Smooth muscle cell (in vitro differentiated cells): ENCODE measurements around the gene SIGLEC10. TPM values are rescaled to one million over a fixed set of nuclear protein-coding genes. Genes with fewer than 3 reads are reported as not detected.
"Not testable (repeated sequence)": the region's sequence is repeated elsewhere in the genome, so short reads cannot be mapped to it uniquely, and the experiment has no call there.

Source experiments
- DNase-seq: peaks from one replicate; lab custom pipeline; 2025; ENCODE audit not compliant: unreplicated experiment; lab: John Stamatoyannopoulos, UW
- H2AFZ ChIP-seq: fragments of 200-600 bp; sonication (generic); 2 replicates; pipeline ENCODE4 v1.6.0; 2016; ENCODE audit warnings: antibody characterized with exemption, low read depth, mild to moderate bottlenecking
- H3F3A ChIP-seq: fragments of 200-600 bp; sonication (generic); 2 replicates; pipeline ENCODE4 v1.6.0; 2017; ENCODE audit warnings: antibody characterized with exemption, low read depth
- H3K27ac ChIP-seq: fragments of 200-600 bp; sonication (generic); 2 replicates; pipeline ENCODE4 v1.5.1; 2016; ENCODE audit warnings: low read depth, mild to moderate bottlenecking
- H3K27me3 ChIP-seq: fragments of 200-600 bp; sonication (generic); 2 replicates; pipeline ENCODE4 v1.6.1; 2016; ENCODE audit warnings: low read depth, mild to moderate bottlenecking
- H3K36me3 ChIP-seq: fragments of 200-600 bp; sonication (generic); 2 replicates; pipeline ENCODE4 v1.5.1; 2016; ENCODE audit warnings: low read depth
- H3K4me1 ChIP-seq: fragments of 200-600 bp; sonication (generic); 2 replicates; pipeline ENCODE4 v1.5.1; 2016; ENCODE audit warnings: low read depth
- H3K4me2 ChIP-seq: fragments of 200-600 bp; sonication (generic); 2 replicates; pipeline ENCODE4 v1.6.0; 2016; ENCODE audit warnings: mild to moderate bottlenecking
- H3K4me3 ChIP-seq: fragments of 200-600 bp; sonication (generic); 2 replicates; pipeline ENCODE4 v1.5.1; 2016; ENCODE audit warnings: mild to moderate bottlenecking
- H3K79me2 ChIP-seq: fragments of 200-600 bp; sonication (generic); 2 replicates; pipeline ENCODE4 v1.6.0; 2016; ENCODE audit warnings: low read depth, mild to moderate bottlenecking
- H3K9ac ChIP-seq: fragments of 200-600 bp; sonication (generic); 2 replicates; pipeline ENCODE4 v1.6.0; 2016; ENCODE audit warnings: low read depth
- H3K9me3 ChIP-seq: fragments of 200-600 bp; sonication (generic); replicated peaks from 2 replicates; pipeline ENCODE4 v1.5.1; 2016; ENCODE audit warnings: low read depth
- H4K20me1 ChIP-seq: fragments of 200-600 bp; sonication (generic); 2 replicates; pipeline ENCODE4 v1.6.0; 2016; ENCODE audit warnings: low read depth
- WGBS: methylation state at CpG from one replicate; pipeline ENCODE4 v1.1.7; 2016; ENCODE audit warnings: low lambda C conversion rate; 5-methylcytosine and 5-hydroxymethylcytosine counted together
- polyA plus RNA-seq: library from polyadenylated mRNA; unstranded; fragments of >200 nt; fragmentation: Nextera tagmentation; extraction: Ambion mirVana; gene quantifications from 2 replicates; pipeline ENCODE4 v1.2.1, GENCODE V29; 2016
- total RNA-seq: library from RNA; depleted of rRNA; stranded (reverse); fragments of >200 nt; gene quantifications from 2 replicates; pipeline ENCODE4 v1.2.3, GENCODE V29; 2014
- TF ChIP-seq, protein P1 (sequence below): fragments of 200-600 bp; sonication (generic); IDR thresholded peaks from 2 replicates; pipeline ENCODE4 v1.5.1; 2017; ENCODE audit warnings: borderline replicate concordance, mild to moderate bottlenecking, antibody characterized with exemption; ENCODE audit not compliant: insufficient read depth, poor library complexity, severe bottlenecking

SIGLEC10 gene, protein sequence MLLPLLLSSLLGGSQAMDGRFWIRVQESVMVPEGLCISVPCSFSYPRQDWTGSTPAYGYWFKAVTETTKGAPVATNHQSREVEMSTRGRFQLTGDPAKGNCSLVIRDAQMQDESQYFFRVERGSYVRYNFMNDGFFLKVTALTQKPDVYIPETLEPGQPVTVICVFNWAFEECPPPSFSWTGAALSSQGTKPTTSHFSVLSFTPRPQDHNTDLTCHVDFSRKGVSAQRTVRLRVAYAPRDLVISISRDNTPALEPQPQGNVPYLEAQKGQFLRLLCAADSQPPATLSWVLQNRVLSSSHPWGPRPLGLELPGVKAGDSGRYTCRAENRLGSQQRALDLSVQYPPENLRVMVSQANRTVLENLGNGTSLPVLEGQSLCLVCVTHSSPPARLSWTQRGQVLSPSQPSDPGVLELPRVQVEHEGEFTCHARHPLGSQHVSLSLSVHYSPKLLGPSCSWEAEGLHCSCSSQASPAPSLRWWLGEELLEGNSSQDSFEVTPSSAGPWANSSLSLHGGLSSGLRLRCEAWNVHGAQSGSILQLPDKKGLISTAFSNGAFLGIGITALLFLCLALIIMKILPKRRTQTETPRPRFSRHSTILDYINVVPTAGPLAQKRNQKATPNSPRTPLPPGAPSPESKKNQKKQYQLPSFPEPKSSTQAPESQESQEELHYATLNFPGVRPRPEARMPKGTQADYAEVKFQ
- total RNA-seq (not detected in 2 replicates), polyA plus RNA-seq (0.40 TPM in 1 of 2 replicates, not detected in the other)

DNA sequence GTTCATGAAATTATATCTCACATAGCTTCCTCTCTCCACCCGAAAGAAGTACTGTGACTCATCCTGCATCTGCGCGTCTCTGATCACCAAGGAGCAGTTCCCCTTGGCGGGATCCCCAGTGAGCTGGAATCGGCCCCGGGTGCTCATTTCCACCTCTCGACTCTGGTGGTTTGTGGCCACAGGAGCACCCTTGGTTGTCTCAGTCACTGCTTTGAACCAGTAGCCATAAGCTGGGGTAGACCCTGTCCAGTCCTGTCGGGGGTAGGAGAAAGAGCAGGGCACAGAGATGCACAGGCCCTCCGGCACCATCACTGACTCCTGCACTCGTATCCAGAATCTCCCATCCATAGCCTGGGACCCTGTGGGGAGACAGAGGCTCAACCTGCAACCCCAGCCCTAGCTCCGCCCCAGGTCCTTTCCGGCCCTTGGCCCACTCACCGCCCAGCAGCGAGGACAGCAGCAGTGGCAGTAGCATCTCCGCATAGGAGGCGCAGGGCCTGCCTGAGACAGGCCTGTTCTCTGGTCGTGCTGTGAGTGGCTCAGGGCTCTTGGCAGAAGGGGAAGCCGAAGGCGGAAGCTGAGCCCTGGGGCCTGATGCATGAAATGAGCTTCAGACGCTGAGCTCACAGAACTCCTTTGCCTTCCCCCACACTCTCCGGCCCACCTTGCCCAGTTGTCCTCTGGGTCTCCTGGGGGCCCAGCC is at the start of gene SIGLEC10:
TSS of gene SIGLEC10 (minus strand) at position 536 of the 703 bp plus-strand sequence. CDS start at position 475, 61 bp downstream.
- WGBS: 84% methylated on average over 21 of the region's 21 CpGs
- Histone ChIP-seq H2AFZ (no peak within 1 kb of the TSS), H3K79me2 (no peaks in the 10 kb centered on the region), H3K27me3 (no peaks in the 10 kb centered on the region), H3K27ac (no peak within 1 kb of the TSS), H3K9ac (no peak within 1 kb of the TSS), H3K9me3 (no peaks in the 10 kb centered on the region), H3K4me1 (no peaks in the 10 kb centered on the region), H3K4me2 (no peak within 1 kb of the TSS), H3K4me3 (no peak within 1 kb of the TSS), H4K20me1 (no peaks in the 10 kb centered on the region), H3K36me3 (no peaks in the 10 kb centered on the region), H3F3A (no peaks in the 10 kb centered on the region)
- no peak for DNase-seq
- TF ChIP-seq, protein P1, sequence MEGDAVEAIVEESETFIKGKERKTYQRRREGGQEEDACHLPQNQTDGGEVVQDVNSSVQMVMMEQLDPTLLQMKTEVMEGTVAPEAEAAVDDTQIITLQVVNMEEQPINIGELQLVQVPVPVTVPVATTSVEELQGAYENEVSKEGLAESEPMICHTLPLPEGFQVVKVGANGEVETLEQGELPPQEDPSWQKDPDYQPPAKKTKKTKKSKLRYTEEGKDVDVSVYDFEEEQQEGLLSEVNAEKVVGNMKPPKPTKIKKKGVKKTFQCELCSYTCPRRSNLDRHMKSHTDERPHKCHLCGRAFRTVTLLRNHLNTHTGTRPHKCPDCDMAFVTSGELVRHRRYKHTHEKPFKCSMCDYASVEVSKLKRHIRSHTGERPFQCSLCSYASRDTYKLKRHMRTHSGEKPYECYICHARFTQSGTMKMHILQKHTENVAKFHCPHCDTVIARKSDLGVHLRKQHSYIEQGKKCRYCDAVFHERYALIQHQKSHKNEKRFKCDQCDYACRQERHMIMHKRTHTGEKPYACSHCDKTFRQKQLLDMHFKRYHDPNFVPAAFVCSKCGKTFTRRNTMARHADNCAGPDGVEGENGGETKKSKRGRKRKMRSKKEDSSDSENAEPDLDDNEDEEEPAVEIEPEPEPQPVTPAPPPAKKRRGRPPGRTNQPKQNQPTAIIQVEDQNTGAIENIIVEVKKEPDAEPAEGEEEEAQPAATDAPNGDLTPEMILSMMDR: no peak

DNA sequence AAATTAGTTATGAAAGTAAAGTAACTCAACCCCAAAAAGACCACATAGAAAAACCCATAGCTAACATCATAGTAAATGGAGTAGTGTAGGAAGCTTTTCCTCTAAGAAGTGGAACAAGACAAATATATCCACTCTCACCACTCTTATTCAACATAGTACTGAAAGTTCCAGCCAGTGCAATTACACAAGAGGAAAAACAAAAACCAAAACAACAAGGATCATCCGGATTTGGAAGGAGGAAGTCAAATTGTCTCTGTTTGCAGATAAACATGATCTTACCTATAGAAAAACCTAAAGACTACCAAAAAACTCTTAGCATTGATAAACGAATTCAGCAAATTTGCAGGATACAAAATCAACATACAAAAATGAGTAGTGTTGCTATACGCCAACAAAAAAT is 49.3 kb upstream of the SIGLEC10 start:
- H2AFZ ChIP-seq: no peak overlapping the region
- no peaks in the 10 kb centered on the region for H3K36me3 ChIP-seq
- no peaks in the 10 kb centered on the region for H3K27me3 ChIP-seq
- no peaks in the 10 kb centered on the region for H3K9me3 ChIP-seq
- H3K9ac ChIP-seq: no peak overlapping the region
- H4K20me1 ChIP-seq: no peaks in the 10 kb centered on the region
- no peaks in the 10 kb centered on the region for H3K4me1 ChIP-seq
- no peaks in the 10 kb centered on the region for H3K79me2 ChIP-seq
- no peak overlapping the region for H3K4me2 ChIP-seq
- TF ChIP-seq, protein P1: no peak
- 57% methylated on average over 3 of the region's 3 CpGs for WGBS
- H3F3A ChIP-seq: no peaks in the 10 kb centered on the region
- no peak overlapping the region for H3K27ac ChIP-seq
- DNase-seq: no peak
- H3K4me3 ChIP-seq: no peak overlapping the region

DNA sequence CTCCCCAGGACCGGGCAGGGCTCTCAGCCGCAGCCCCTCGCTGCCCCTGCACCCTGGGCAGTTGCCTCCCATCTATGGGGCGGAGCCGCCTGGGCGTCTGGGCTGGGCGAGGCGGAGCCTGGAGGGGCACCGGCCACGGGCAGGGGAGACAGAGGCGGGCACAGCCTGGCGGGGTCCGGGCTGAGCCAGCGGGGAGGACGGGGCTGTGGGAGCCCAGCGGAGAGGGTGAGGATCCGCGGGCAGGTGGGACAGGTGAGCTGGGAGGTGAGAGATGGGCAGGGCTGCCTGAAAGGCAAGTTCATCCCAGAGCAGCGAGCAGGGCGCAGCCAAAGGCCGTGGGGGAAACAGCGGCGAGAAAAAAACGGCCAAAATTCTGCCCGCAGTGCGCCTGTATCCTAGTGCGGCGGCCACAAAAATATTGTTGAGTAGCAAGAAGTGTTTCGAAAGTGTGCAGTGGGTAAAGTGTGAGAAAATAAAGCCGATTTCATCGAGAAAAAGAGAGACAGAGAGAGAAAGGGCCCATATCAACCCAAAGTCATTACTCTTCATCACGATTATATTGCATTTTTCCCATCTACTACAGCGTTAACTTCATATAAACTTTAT is 46.6 kb upstream of the SIGLEC10 start:
- H3K4me2 ChIP-seq: not testable (repeated sequence)

DNA sequence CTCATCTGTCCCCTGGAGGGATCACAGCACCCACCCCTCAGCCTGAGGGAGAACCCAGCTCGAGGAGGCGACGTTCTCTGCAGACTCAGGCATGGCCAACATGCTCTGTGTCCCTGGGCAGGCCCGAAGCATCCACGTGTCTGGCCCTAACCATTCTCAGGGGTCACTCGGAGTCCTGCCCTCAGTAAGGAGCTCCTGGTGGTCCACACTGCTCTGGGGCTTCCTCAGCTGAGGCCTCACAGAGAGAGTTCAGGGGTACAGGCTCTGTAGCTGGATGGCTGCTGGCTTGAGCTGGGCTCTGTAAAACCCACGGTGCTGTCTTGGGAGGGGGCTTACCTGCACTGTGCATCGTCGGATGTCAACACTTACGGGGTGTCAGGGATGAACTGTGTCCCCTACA is 45.2 kb upstream of the SIGLEC10 start:
- Histone ChIP-seq H3K9ac (no peak overlapping the region), H3K27ac (no peak overlapping the region), H2AFZ (no peak overlapping the region), H3K4me2 (no peak overlapping the region), H3K79me2 (no peaks in the 10 kb centered on the region), H3K36me3 (no peaks in the 10 kb centered on the region), H3F3A (no peaks in the 10 kb centered on the region), H3K4me1 (no peaks in the 10 kb centered on the region), H3K9me3 (no peaks in the 10 kb centered on the region), H3K4me3 (no peak overlapping the region), H3K27me3 (no peaks in the 10 kb centered on the region), H4K20me1 (no peaks in the 10 kb centered on the region)
- 75% methylated on average over 10 of the region's 10 CpGs for WGBS
- no peak for DNase-seq
- TF ChIP-seq, protein P1: no peak

More for the DNA sequence above, 46.6 kb upstream of the SIGLEC10 start:
- H3F3A ChIP-seq, H3K9me3 ChIP-seq, DNase-seq, H3K79me2 ChIP-seq, H3K9ac ChIP-seq, H3K27ac ChIP-seq, H3K36me3 ChIP-seq, H3K4me1 ChIP-seq, H3K4me3 ChIP-seq, H2AFZ ChIP-seq, H4K20me1 ChIP-seq, H3K27me3 ChIP-seq: not testable (repeated sequence)
- WGBS: 41% methylated on average over 12 of the region's 33 CpGs
